HG03045 (cell line): ENCODE measurements around the gene CLMP.
A peak's percentile ranks its signal among the peaks of the same experiment; 100 is the strongest.
"Not testable (repeated sequence)": the region's sequence is repeated elsewhere in the genome, so short reads cannot be mapped to it uniquely, and the experiment has no call there.

ENCODE experiments used
- ATAC-seq: cut with Tn5 transposase; IDR thresholded peaks from one replicate; pipeline ENCODE4 v1.9.1; 2021; ENCODE audit warnings: mild to moderate bottlenecking, moderate library complexity; ENCODE audit not compliant: unreplicated experiment

CLMP gene

DNA sequence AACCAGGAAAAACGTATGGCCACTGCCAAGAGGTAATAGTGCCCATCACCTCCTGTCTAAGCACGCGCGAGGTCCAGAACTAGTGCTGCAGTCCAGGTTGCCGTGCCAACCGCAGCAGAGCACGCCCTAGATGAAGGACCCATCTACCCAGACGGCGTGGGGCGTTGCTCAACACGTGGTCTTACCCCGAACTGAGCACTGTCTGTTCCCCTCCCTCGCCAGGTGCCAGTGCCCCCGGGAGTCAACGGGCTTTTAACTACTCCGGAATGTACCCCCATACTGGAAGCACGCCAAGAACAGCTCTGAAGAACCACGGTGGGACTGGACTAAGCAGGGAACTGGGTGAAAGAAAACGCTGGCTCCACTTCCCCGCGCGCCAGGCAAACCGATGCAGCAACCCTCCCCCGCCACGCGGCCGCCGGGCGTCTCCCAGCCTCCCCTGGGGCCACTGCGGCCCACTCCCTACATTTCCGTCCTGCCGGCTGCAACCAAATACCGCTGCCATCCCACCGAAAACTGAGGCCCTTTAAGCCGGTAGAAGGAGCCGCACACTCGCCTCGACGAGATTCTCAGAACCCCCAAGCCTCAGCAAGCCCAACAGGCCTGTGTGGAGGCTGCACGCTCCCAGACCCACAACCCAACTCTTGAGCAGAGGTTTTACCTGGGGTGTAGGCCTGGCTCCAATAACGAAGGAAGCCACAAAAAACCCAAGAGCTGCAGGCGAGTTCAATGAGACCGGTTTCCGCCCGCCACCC, 133.5 kb downstream of the CLMP start, which contains the start of gene HSPA8:
HSPA8 (minus strand) TSS at position 734 of the 755 bp plus-strand sequence. CDS start 812 bp downstream, outside the sequence.
- peak; percentile 12 for ATAC-seq

GRCh38 chr11:123060277-123061000, 134.6 kb downstream of the CLMP start:
- no peak for ATAC-seq

- ATAC-seq: not testable (repeated sequence)
Measured at GRCh38 chr11:123059041-123059920, 135.8 kb downstream of the CLMP start.

DNA sequence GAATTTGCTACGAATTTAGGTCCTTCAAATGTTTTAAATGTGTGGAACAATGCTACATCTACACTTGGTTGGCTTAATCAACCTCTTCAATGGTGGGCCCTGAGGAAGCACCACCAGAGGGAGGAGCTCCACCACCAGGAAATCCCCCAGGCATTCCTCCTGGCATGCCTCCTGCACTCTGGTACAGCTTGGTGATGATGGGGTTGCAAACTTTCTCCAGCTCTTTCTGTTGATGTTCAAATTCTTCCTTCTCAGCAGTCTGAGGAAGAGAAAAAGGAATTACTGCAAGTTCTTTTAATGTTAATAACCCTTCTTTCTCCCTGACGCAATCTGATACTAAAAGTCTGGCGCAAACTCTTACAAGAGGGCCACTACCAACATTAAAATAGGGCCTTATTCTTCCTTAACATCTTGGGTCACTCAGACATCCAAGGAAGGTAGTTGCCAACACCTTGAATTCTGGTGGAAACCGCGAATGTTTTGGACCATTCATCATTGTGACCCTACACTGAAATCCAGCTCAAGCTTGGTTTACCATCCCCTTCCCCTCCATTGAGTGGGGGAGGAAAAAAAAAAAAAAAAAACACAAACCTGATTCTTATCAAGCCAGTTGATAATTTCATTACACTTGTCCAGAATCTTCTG, 137.3 kb downstream of the CLMP start:
- ATAC-seq: no peak

GRCh38 chr11:123056835-123057491, 138.1 kb downstream of the CLMP start:
- ATAC-seq: no peak

DNA sequence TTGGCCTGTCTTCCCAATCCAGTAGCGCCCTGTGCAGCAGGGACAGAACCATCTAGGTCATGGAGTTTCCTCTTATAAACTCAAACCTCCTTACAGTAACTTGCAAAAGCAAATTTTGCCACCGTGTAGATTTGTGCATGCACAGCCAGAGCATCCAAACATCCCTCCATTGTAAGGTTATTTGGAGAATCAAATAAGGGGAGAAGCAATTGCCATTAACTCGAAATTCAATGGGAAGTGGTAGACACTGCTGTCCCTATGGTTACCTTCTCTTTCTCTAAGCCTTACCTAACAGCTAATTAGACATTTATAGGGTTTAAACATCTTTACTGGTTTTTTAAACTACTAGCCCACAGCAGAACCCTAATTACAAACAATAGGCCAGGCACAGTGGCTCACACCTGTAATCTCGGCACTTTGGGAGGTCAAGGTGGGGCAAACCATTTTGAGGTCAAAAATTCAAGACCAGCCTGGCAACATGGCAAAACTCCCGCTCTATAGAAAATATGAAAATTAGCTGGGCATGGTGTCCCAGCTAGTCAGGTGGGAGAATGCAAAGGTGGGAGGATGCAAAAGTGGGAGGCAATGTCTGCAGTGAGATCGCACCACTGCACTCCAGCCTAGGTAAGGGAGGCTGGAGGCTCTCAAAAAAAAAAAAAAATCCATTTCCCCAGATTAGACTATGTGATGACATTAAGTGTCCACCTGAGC, 139.7 kb downstream of the CLMP start:
- ATAC-seq: no peak

GRCh38 chr11:123054301-123055065, 140.6 kb downstream of the CLMP start:
- ATAC-seq: peak; percentile 66

GRCh38 chr11:123052901-123053721, 141.9 kb downstream of the CLMP start:
- ATAC-seq: no peak

DNA sequence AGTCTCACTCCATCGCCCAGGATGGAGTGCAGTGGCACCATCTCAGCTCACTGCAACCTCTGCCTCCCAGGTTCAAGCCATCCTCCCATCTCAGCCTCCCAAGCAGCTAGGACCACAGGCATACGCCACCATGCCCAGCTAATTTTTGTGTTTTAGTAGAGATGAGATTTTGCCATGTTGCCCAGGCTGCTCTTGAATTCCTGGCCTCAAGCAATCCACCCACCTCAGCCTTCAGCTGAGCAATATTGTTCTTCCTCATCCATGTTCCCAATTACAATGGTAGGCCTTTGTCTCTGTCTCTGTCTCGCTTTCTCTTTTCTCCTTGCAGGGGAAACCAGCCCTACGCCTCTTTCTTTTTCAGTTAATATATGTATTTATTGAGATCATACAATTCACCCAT, 143.4 kb downstream of the CLMP start:
- ATAC-seq: no peak

- no peak for ATAC-seq
Measured at GRCh38 chr11:123051146-123051545, 143.9 kb downstream of the CLMP start.

GRCh38 chr11:123047947-123048293, 147.1 kb downstream of the CLMP start:
- no peak for ATAC-seq

DNA sequence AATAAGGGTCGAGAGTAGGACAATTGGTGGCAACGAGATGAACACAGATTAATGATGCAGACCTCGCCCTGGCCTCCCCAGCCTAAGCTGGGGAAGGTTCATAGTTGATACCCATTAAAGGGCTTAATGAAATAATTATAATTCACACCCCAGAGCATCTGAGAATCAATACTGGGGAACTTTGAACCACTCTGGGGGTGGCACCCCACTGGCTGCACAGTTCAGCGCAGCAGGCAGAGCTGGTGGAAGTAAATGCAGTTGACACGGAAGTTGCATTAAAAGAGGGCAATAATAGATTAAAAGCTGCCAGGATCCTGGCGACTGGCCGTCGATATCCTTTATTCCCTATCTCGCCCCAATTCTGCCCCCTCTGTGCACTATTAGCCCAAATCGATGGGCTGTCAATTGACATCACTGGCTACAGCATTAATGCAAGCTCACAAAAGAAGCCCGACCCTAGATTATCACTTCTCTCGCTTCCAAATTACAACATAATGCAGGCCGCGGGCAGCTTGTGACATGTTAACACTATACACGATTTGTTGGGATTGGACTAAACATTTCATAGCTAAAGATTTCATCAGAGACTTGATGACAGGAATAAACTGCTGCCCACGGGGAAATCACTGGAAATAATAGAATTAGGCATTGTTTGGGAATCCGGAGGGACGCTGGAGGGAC, 147.6 kb downstream of the CLMP start:
- no peak for ATAC-seq

GRCh38 chr11:123046473-123047259, 148.4 kb downstream of the CLMP start:
- ATAC-seq: no peak

- ATAC-seq: no peak
Measured at GRCh38 chr11:123045101-123045500, 149.9 kb downstream of the CLMP start.

DNA sequence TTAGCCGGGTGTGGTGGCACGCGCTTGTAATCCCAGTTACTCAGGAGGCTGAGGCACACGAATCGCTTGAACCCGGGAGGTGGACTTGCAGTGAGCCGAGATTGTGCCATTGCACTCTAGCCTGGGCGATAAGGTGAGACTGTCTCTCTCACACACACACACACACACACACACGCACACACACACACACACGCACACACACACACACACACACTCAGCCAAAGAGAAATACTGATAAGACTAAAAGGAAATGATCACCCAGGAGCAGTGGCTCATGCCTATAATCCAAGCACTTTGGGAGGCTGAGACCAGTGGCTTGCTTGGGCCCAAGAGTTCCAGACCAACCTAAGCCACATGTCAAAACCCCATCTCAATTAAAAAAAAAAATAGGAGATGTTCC, 153.9 kb downstream of the CLMP start:
- no peak for ATAC-seq

DNA sequence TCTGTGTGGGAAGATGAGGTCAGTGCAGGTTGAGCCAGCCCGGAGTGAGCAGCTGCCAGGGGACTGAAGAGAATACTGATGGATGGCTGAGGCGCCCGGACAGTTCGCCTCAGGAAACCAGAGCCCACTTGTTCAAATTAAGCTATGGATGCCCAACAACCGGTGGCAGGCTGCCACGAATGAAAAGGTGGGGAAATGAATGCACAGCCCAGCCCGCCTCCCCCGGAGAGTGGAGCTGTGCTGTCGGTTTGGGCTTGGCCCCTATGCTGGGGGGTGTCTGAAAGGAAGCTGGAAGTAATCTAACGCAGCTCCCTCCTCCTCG, 155.0 kb downstream of the CLMP start:
- ATAC-seq: no peak

GRCh38 chr11:123035831-123036230, 159.2 kb downstream of the CLMP start:
- ATAC-seq: no peak
